Measurements from ENCODE around the gene NACC2. TPM values are rescaled to one million over a fixed set of nuclear protein-coding genes. Genes with fewer than 3 reads are reported as not detected.

The NACC2 gene
- total and polyA plus RNA-seq, 2 donors (not counting 3 experiments of a cell fraction or from before 2014, with no cell fraction given) = 15.8 to 27.1 TPM

DNA sequence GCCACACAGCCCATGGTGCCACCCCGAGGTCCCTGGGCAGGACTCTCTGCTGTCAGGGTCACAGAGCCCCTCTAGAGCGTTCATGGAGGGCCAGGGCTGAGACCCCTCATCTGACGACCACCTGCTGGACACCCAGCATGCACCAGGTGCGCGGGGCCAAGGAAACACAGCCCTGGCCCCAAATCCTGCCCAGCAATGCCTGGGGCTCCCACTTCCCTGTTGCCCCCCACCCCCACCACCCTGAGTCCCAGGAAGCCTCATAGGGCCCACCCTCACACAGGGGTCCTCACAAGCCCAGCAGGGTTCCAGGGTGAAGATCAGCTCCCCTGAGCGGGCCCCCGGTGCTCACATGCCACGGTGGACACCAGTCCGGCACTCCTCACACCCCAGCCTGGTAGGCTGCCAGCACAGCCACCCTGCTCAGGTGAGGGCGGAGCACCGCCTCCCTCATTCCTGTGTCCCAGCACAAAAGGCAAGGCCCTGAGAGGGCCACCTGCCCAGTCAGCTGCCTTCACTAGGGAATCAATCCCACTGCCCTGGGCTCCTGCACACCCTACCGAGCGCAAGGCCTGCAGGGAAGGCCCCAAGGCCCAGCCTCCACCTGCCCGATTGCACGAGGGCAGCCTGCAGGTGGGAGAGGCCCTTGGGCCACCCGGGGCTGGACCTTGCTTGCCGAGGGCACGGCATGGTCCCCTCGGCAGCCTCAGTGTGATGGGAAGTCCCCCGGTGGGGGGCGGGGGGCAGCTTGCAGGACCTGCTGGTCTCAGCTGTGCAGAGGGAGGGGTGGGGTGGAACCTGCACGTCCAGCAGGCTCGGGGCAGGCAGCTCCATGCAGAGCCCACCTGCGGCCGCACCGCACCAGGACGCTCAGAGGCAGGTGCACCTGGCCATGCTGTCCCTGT lies 77.5 kb downstream of the NACC2 start:
- no peaks in the 10 kb centered on the region for H3K27me3 ChIP-seq (ENCODE audit: control insufficient read depth in 2 of 2, insufficient read depth in 2 of 2, low read length in 2 of 2)
- H3K9me3 ChIP-seq (replicated peaks; ENCODE audit: control insufficient read depth, insufficient read depth, low read length) = no peaks in the 10 kb centered on the region
- H3K4me2 ChIP-seq (ENCODE audit: insufficient read depth, low read length) = no peak overlapping the region
- H3K79me2 ChIP-seq (ENCODE audit: control insufficient read depth, insufficient read depth, low read length) = peaks cover 25% of the 10 kb centered on the region
- H3K9me1 ChIP-seq (replicated peaks; ENCODE audit: control insufficient read depth, extremely low read depth, insufficient read depth, low read length) = no peaks in the 10 kb centered on the region
- POLR2A ChIA-PET = no interaction called here
- no peak overlapping the region for H3K4me3 ChIP-seq (replicated peaks in 1 of 3; ENCODE audit: insufficient read depth in 1 of 3, low read depth in 1 of 3, low read length in 3 of 3)
- no peak for DNase-seq (ENCODE audit: low read depth, low spot score)
- no peak overlapping the region for H3K9ac ChIP-seq (replicated peaks; ENCODE audit: extremely low read depth, insufficient read depth, low read length)
- H2AFZ ChIP-seq (ENCODE audit: low read depth, low read length) = no peak overlapping the region
- BruUV-seq (replicated peaks) = no TSS peak
- CTCF ChIA-PET = no interaction called here
- H3K27ac ChIP-seq (ENCODE audit: insufficient read depth, low read depth, low read length) = no peak overlapping the region
- no peak for FAIRE-seq
- H3K36me3 ChIP-seq (ENCODE audit: control insufficient read depth in 2 of 2, extremely low read depth in 1 of 2, insufficient read depth in 2 of 2, low read length in 2 of 2) = peaks cover 0 to 2% of the 10 kb centered on the region in 2 experiments
- TF ChIP-seq POLR2A (IDR thresholded peaks at IDR 0.05; ENCODE audit: low read depth, low read length) (no peak), MAX (IDR thresholded peaks at IDR 0.05; ENCODE audit: insufficient read depth, insufficient read length) (no peak)
- TF ChIP-seq, protein P1, sequence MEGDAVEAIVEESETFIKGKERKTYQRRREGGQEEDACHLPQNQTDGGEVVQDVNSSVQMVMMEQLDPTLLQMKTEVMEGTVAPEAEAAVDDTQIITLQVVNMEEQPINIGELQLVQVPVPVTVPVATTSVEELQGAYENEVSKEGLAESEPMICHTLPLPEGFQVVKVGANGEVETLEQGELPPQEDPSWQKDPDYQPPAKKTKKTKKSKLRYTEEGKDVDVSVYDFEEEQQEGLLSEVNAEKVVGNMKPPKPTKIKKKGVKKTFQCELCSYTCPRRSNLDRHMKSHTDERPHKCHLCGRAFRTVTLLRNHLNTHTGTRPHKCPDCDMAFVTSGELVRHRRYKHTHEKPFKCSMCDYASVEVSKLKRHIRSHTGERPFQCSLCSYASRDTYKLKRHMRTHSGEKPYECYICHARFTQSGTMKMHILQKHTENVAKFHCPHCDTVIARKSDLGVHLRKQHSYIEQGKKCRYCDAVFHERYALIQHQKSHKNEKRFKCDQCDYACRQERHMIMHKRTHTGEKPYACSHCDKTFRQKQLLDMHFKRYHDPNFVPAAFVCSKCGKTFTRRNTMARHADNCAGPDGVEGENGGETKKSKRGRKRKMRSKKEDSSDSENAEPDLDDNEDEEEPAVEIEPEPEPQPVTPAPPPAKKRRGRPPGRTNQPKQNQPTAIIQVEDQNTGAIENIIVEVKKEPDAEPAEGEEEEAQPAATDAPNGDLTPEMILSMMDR (IDR thresholded peaks at IDR 0.05; ENCODE audit: extremely low read depth in 1 of 2, insufficient read depth in 1 of 2, low read depth in 1 of 2, low read length in 2 of 2) = no peak
- dilution Hi-C loops (cut with MboI; ENCODE audit: extremely low pct_ligation_motif_present, low sequenced_read_pairs) (no loop called here), intact Hi-C loops (cut with micrococcal nuclease) (no loop called here)
- H3K4me1 ChIP-seq (ENCODE audit: control insufficient read depth, extremely low read depth, insufficient read depth, low read length) = peaks cover 3% of the 10 kb centered on the region
- no peaks in the 10 kb centered on the region for H4K20me1 ChIP-seq (replicated peaks; ENCODE audit: control insufficient read depth, extremely low read depth, insufficient read depth, low read length)
